Endothelial cell of umbilical vein (primary cell): ENCODE data around the gene SBDS. TPM values are rescaled to one million over a fixed set of nuclear protein-coding genes. Genes with fewer than 3 reads are reported as not detected.

ENCODE experiments used
- BruUV-seq: library from RNA; stranded (reverse); fragments of 400-500 nt; replicated peaks from 2 replicates; lab custom pipeline; 2021; lab: Mats Ljungman, UMichigan
- CTCF ChIA-PET: fragments of 300-600, 350-600 bp; sonication (Branson Sonifier 250); formaldehyde crosslinking; loops from one replicate; lab custom pipeline; 2021; ENCODE audit warnings: antibody characterized with exemption, inconsistent platforms; lab: Charles Lee
- POLR2A ChIA-PET: fragments of 300-600, 350-600 bp; sonication (Branson Sonifier 250); formaldehyde crosslinking; loops from one replicate; lab custom pipeline; 2021; ENCODE audit warnings: antibody characterized with exemption, inconsistent platforms; lab: Charles Lee
- DNase-seq: peaks from one replicate; pipeline ENCODE4 v3.0.0-alpha.2; 2011; ENCODE audit warnings: low read depth, low spot score
- FAIRE-seq: peaks from 2 replicates; lab custom pipeline; 2011; peaks lifted over from hg19 to GRCh38; lab: Jason Lieb, UNC
- H2AFZ ChIP-seq: 2 replicates; pipeline ENCODE4 v1.6.0; 2012; ENCODE audit warnings: low read depth, low read length, control low read depth, inconsistent platforms
- H3K27ac ChIP-seq: 2 replicates; pipeline ENCODE4 v1.5.1; 2011; ENCODE audit warnings: low read depth, mild to moderate bottlenecking, control low read depth, low read length, moderate library complexity; ENCODE audit not compliant: insufficient read depth
- H3K27me3 ChIP-seq, 2 experiments: 2 replicates each; pipeline versions ENCODE4 v1.6.0 to v1.6.1; 2011; ENCODE audit warnings: low read length in 2 of 2, mixed read lengths in 1 of 2; ENCODE audit not compliant: control insufficient read depth in 2 of 2, insufficient read depth in 2 of 2
- H3K36me3 ChIP-seq, 2 experiments: 2 replicates in 1 of 2; 3 replicates in 1 of 2; pipeline ENCODE4 v1.5.1; 2011; ENCODE audit warnings: low read length in 2 of 2, mild to moderate bottlenecking in 1 of 2, moderate library complexity in 1 of 2; ENCODE audit not compliant: control insufficient read depth in 2 of 2, insufficient read depth in 2 of 2; ENCODE audit errors: extremely low read depth in 1 of 2
- H3K4me1 ChIP-seq: 3 replicates; pipeline ENCODE4 v1.5.1; 2011; ENCODE audit warnings: mild to moderate bottlenecking, low read length; ENCODE audit not compliant: control insufficient read depth, insufficient read depth; ENCODE audit errors: extremely low read depth
- H3K4me2 ChIP-seq: 2 replicates; pipeline ENCODE4 v1.6.1; 2011; ENCODE audit warnings: low read length, control low read depth, mixed read lengths; ENCODE audit not compliant: insufficient read depth
- H3K4me3 ChIP-seq, 3 experiments: fragments of 200-600 bp in 1 of 3; sonication (generic), shearing (Covaris generic) in 1 of 3; replicated peaks in 1 of 3; 2 replicates each; pipeline ENCODE4 v1.5.1; 2011 to 2016; ENCODE audit warnings: control low read depth in 3 of 3, low read length in 3 of 3, mild to moderate bottlenecking in 2 of 3, inconsistent platforms in 1 of 3, low read depth in 1 of 3, moderate library complexity in 1 of 3; ENCODE audit not compliant: insufficient read depth in 1 of 3
- H3K79me2 ChIP-seq: 2 replicates; pipeline ENCODE4 v1.6.0; 2012; ENCODE audit warnings: low read length, inconsistent platforms; ENCODE audit not compliant: control insufficient read depth, insufficient read depth
- H3K9ac ChIP-seq: replicated peaks from 2 replicates; pipeline ENCODE3; 2011; ENCODE audit warnings: low read length, control low read depth; ENCODE audit not compliant: insufficient read depth; ENCODE audit errors: extremely low read depth
- H3K9me1 ChIP-seq: replicated peaks from 3 replicates; pipeline ENCODE4 v1.6.0; 2011; ENCODE audit warnings: mild to moderate bottlenecking, low read length; ENCODE audit not compliant: control insufficient read depth, insufficient read depth; ENCODE audit errors: extremely low read depth
- H3K9me3 ChIP-seq: replicated peaks from 2 replicates; pipeline ENCODE4 v1.5.1; 2012; ENCODE audit warnings: low read length, inconsistent platforms; ENCODE audit not compliant: control insufficient read depth, insufficient read depth
- H4K20me1 ChIP-seq: replicated peaks from 2 replicates; pipeline ENCODE3; 2011; ENCODE audit warnings: mild to moderate bottlenecking, low read length; ENCODE audit not compliant: control insufficient read depth, insufficient read depth; ENCODE audit errors: extremely low read depth
- CTCF ChIP-seq, 2 donors: IDR thresholded peaks; 1 replicate in 1 of 2; 2 replicates in 1 of 2; pipeline ENCODE4 v1.5.1; 2011; ENCODE audit warnings: low read length in 2 of 2, mild to moderate bottlenecking in 2 of 2, moderate library complexity in 2 of 2, control low read depth in 1 of 2, inconsistent platforms in 1 of 2, low read depth in 1 of 2; ENCODE audit not compliant: insufficient read depth in 1 of 2; ENCODE audit errors: extremely low read depth in 1 of 2
- EZH2 ChIP-seq: IDR thresholded peaks from 2 replicates; pipeline ENCODE4 v1.6.1; 2012; ENCODE audit warnings: borderline replicate concordance, low read depth, mild to moderate bottlenecking, moderate library complexity, low read length, inconsistent platforms; ENCODE audit not compliant: severe bottlenecking
- FOS ChIP-seq: IDR thresholded peaks from 2 replicates; pipeline ENCODE4 v1.6.1; 2011; ENCODE audit warnings: mild to moderate bottlenecking, low read length, moderate library complexity, borderline replicate concordance; ENCODE audit not compliant: insufficient read depth
- GATA2 ChIP-seq: IDR thresholded peaks from 2 replicates; pipeline ENCODE4 v1.7.0; 2011; ENCODE audit warnings: low read depth, mild to moderate bottlenecking, moderate library complexity, mixed read lengths, low read length; ENCODE audit not compliant: insufficient read length, insufficient read depth
- JUN ChIP-seq: IDR thresholded peaks from 2 replicates; pipeline ENCODE4 v1.6.1; 2011; ENCODE audit warnings: borderline replicate concordance, low read depth; ENCODE audit not compliant: insufficient read length, insufficient read depth
- MAX ChIP-seq: IDR thresholded peaks from 2 replicates; pipeline ENCODE4 v1.6.1; 2011; ENCODE audit not compliant: insufficient read depth, insufficient read length
- MYC ChIP-seq: IDR thresholded peaks from one replicate; pipeline ENCODE4 v1.6.1; 2011; ENCODE audit warnings: mild to moderate bottlenecking, low read depth, low read length
- POLR2A ChIP-seq: IDR thresholded peaks from 2 replicates; pipeline ENCODE4 v1.6.1; 2012; ENCODE audit warnings: low read depth, mild to moderate bottlenecking, control low read depth, low read length
- POLR2AphosphoS5 ChIP-seq: IDR thresholded peaks from 2 replicates; pipeline ENCODE4 v1.6.1; 2012; ENCODE audit warnings: low read depth, mild to moderate bottlenecking, control low read depth, low read length, moderate library complexity; ENCODE audit not compliant: insufficient read depth
- dilution Hi-C: fragments of 300-500 bp; cut with MboI; formaldehyde crosslinking; loops from one replicate; pipeline ENCODE4 v1.15.0; 2019; ENCODE audit warnings: low sequenced_read_pairs; ENCODE audit not compliant: extremely low pct_ligation_motif_present
- intact Hi-C: fragments of 100-400 bp; cut with micrococcal nuclease; formaldehyde crosslinking; loops from one replicate; pipeline ENCODE4 v1.10.0; 2022
- polyA plus RNA-seq, 4 experiments: library from polyadenylated mRNA; depleted of rRNA in 3 of 4; stranded (reverse) in 3 of 4; unstranded in 1 of 4; fragments of >200 nt; gene quantifications; 2 replicates each; pipeline versions ENCODE4 v1.2.1 to v1.2.3, GENCODE V29; 2011 to 2012; ENCODE audit warnings: missing spikeins in 1 of 4
- total RNA-seq: library from RNA; stranded (reverse); gene quantifications from 2 replicates; pipeline ENCODE4 v1.2.3, GENCODE V29; 2021

SBDS gene
- total and polyA plus RNA-seq, 2 donors (not counting 3 experiments of a cell fraction or from before 2014, with no cell fraction given) = 30.7 to 86.5 TPM

GRCh38 chr7:66958538-66959350 lies 36.6 kb downstream of the SBDS start:
- dilution Hi-C loops = no loop called here
- no peak overlapping the region for H2AFZ ChIP-seq
- no peak for DNase-seq
- CTCF ChIA-PET = interaction anchor here (0.9 kb wide), 1 partner anchor 59 kb away, joined by 4 read pairs; no protein-coding TSS in a partner anchor
- H3K27ac ChIP-seq = no peak overlapping the region
- BruUV-seq = no TSS peak
- FAIRE-seq = no peak
- no peak overlapping the region for H3K4me3 ChIP-seq
- no peaks in the 10 kb centered on the region for H3K9me3 ChIP-seq
- no peak overlapping the region for H3K9ac ChIP-seq
- H3K4me2 ChIP-seq = no peak overlapping the region
- POLR2A ChIA-PET = no interaction called here
- H4K20me1 ChIP-seq = no peaks in the 10 kb centered on the region
- no peaks in the 10 kb centered on the region for H3K4me1 ChIP-seq
- H3K27me3 ChIP-seq = no peaks in the 10 kb centered on the region
- H3K79me2 ChIP-seq = no peaks in the 10 kb centered on the region
- intact Hi-C loops = no loop called here
- TF ChIP-seq CTCF (IDR thresholded peaks at IDR 0.05; ENCODE audit: extremely low read depth in 1 of 2, insufficient read depth in 1 of 2, low read depth in 1 of 2, low read length in 2 of 2) = no peak
- no peak for TF ChIP-seq POLR2AphosphoS5
- TF ChIP-seq POLR2A = no peak
- no peak for TF ChIP-seq JUN
- no peak for TF ChIP-seq MYC
- TF ChIP-seq EZH2 = no peak
- no peak for TF ChIP-seq MAX
- no peak for TF ChIP-seq GATA2
- no peak for TF ChIP-seq FOS
- H3K9me1 ChIP-seq = no peaks in the 10 kb centered on the region
- H3K36me3 ChIP-seq = peaks cover 9 to 34% of the 10 kb centered on the region in 2 experiments
